ENCODE measurements around the gene PDE4D.

PDE4D gene

DNA sequence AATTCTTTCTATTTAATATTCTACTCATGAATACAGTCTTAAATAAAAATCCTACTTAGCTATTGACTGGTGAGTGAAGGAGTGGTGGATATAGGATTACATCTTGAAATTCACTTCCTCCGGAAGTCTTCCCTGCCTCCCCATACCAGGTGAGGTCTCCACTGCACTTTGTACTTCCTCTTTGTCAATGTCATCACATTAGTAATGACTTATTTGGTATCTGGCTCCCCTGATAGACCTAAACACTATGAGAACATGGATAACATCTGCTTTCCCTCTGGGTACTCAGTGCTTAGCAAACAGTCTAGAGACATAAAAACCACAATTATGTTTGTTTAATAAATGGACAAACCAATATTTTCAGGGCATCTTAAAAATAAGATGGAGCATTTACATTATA lies 532.1 kb downstream of the PDE4D start:
- no peak overlapping the region for H3K4me3 ChIP-seq (ENCODE audit: low read depth, low read length)
- in situ Hi-C loops (cut with HindIII; ENCODE audit: low sequenced_read_pairs) = no loop called here
- no peak for DNase-seq (ENCODE audit: low read depth, low spot score)
- TF ChIP-seq CTCF (IDR thresholded peaks at IDR 0.05; ENCODE audit: low read depth, low read length) = no peak

DNA sequence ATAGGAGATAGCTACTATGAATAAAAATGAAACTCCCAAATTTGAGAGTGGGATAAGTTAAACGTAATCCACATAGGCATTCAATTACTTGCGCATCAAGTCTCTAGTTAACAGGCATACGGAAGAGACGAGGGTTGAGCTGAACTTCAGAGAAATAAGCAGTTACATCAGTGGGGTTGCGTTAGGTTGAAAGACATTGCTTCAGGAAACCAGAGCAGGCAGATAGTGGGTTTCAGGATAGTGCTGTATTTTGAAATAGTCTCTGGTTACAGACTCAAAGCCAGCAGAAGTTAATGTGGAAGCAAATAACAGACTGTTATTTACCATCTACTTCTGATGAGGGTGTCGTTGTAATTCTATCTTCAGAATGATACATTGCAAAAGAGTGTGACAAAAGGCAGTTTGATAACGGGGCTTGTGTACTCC lies 533.4 kb downstream of the PDE4D start:
- DNase-seq (ENCODE audit: low read depth, low spot score) = no peak
- no peak for TF ChIP-seq CTCF (IDR thresholded peaks at IDR 0.05; ENCODE audit: low read depth, low read length)
- no peak overlapping the region for H3K4me3 ChIP-seq (ENCODE audit: low read depth, low read length)
- in situ Hi-C loops (cut with HindIII; ENCODE audit: low sequenced_read_pairs) = no loop called here

DNA sequence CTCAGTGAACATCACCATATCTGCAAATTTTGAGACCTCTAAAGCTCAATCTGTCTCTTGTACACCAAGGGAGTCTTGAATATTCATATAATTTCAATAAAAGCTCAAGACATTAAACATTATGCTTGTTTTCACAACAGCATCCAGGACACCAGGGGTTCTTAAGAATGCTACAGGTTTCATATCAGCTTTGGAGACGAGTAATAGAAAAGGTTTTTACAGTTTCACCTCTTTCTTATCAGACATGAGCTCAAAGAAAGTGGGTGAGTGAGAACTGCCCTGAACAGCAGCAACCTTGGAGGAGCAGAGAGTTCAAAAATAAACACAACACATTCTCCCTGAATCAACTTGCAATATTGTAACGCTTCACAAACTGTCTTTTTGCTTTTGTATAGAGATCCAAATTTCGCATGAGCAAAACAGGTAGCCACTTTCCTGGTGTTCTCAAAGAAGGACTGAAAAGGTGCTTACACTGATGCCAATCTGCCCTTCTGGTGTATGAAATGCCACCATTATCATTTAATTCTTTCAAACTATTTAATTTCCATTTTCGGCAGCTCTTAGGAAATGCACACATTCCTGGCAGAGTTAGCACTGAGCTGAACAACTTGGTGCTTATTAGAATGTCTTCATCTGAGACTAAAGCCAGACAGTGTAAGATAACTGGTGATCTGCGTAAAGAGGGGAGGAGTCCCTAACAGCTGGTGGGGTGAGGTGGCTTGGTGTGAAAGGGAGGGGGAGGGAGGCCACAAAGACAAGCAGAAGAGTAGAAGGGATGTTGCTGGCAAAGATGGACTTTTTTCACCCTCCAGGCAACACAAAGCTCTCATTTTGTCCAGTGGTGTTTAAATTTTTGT lies 535.3 kb downstream of the PDE4D start:
- peak; percentile 12 for DNase-seq (ENCODE audit: low read depth, low spot score)
- TF ChIP-seq CTCF (IDR thresholded peaks at IDR 0.05; ENCODE audit: low read depth, low read length) = no peak
- in situ Hi-C loops (cut with HindIII; ENCODE audit: low sequenced_read_pairs) = no loop called here
- no peak overlapping the region for H3K4me3 ChIP-seq (ENCODE audit: low read depth, low read length)

GRCh38 chr5:59357381-59357977 lies 536.0 kb downstream of the PDE4D start:
- DNase-seq (ENCODE audit: low read depth, low spot score) = peak; percentile 30
- H3K4me3 ChIP-seq (ENCODE audit: low read depth, low read length) = no peak overlapping the region
- in situ Hi-C loops (cut with HindIII; ENCODE audit: low sequenced_read_pairs) = no loop called here
- no peak for TF ChIP-seq CTCF (IDR thresholded peaks at IDR 0.05; ENCODE audit: low read depth, low read length)

GRCh38 chr5:59356813-59357380 lies 536.6 kb downstream of the PDE4D start:
- H3K4me3 ChIP-seq (ENCODE audit: low read depth, low read length) = no peak overlapping the region
- in situ Hi-C loops (cut with HindIII; ENCODE audit: low sequenced_read_pairs) = no loop called here
- no peak for DNase-seq (ENCODE audit: low read depth, low spot score)
- no peak for TF ChIP-seq CTCF (IDR thresholded peaks at IDR 0.05; ENCODE audit: low read depth, low read length)

DNA sequence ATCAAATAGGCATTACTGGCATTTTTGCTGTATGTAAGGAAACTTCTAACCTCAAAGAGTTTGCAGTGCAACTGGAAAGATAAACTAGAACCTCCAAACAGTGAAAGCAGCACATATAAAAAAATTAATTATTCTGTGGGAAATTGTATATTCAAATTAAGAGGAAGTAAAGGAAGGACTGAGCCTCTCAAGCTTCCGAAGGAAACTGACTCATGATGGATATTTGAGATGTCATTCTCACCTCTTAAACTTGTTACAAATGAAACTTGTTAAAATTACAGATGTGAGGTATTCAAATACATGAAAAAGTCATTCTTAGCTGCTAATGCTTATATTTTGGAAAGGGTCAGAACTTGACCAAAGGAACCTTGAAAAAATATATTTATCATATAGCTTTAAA lies 538.7 kb downstream of the PDE4D start:
- no peak for DNase-seq (ENCODE audit: low read depth, low spot score)
- in situ Hi-C loops (cut with HindIII; ENCODE audit: low sequenced_read_pairs) = no loop called here
- TF ChIP-seq CTCF (IDR thresholded peaks at IDR 0.05; ENCODE audit: low read depth, low read length) = no peak

More for the DNA sequence above, 538.7 kb downstream of the PDE4D start:
- no peak overlapping the region for H3K4me3 ChIP-seq (ENCODE audit: low read depth, low read length)

Data from astrocyte of the spinal cord (primary cell).